WTC11 (cell line): ENCODE measurements around the gene FBXL7. TPM values are rescaled to one million over a fixed set of nuclear protein-coding genes. Genes with fewer than 3 reads are reported as not detected.

ENCODE experiments used
- ATAC-seq: fragments of 200-7000 bp; cut with Tn5 transposase; 2 replicates; pipeline ENCODE4 v1.10.0; 2021; ENCODE audit warnings: mild to moderate bottlenecking, moderate library complexity
- CTCF ChIA-PET: fragments of 300-600 bp; sonication (Branson Sonifier 250); formaldehyde crosslinking; loops from one replicate; lab custom pipeline; 2021; ENCODE audit warnings: antibody characterized with exemption; lab: Charles Lee
- POLR2A ChIA-PET: fragments of 350-600 bp; sonication (Branson Sonifier 250); formaldehyde crosslinking; loops from one replicate; lab custom pipeline; 2021; ENCODE audit warnings: antibody characterized with exemption; lab: Charles Lee
- DNase-seq: peaks from one replicate; pipeline ENCODE4 v3.0.0; 2021; ENCODE audit warnings: low spot score
- H3K27ac Mint-ChIP-seq: 2 replicates; pipeline ENCODE4 v1.8.0; 2021; ENCODE audit warnings: mixed read lengths
- H3K27me3 Mint-ChIP-seq: 2 replicates; pipeline ENCODE4 v1.8.0; 2021; ENCODE audit warnings: low read depth, mild to moderate bottlenecking, moderate library complexity, mixed read lengths
- H3K36me3 Mint-ChIP-seq: 2 replicates; pipeline ENCODE4 v1.8.0; 2021; ENCODE audit warnings: mixed read lengths
- H3K4me1 Mint-ChIP-seq: 2 replicates; pipeline ENCODE4 v1.8.0; 2022; ENCODE audit warnings: mixed read lengths
- H3K4me3 Mint-ChIP-seq: 2 replicates; pipeline ENCODE4 v1.8.0; 2021; ENCODE audit warnings: mild to moderate bottlenecking, moderate library complexity, mixed read lengths
- H3K9me3 Mint-ChIP-seq: 2 replicates; pipeline ENCODE4 v1.8.0; 2021; ENCODE audit warnings: mixed read lengths
- CBFB ChIP-seq: sonication (generic); formaldehyde crosslinking; IDR thresholded peaks from 2 replicates; pipeline ENCODE4 v1.8.1; 2022; ENCODE audit warnings: mild to moderate bottlenecking, low read depth, missing genetic modification reagents
- ELF4 ChIP-seq: sonication (generic); formaldehyde crosslinking; IDR thresholded peaks from 2 replicates; pipeline ENCODE4 v1.8.1; 2022; ENCODE audit warnings: low read depth, mild to moderate bottlenecking, moderate library complexity, missing genetic modification reagents
- EMX1 ChIP-seq: fragments of 250-450 bp; sonication (Bioruptor Pico); IDR thresholded peaks from 2 replicates; pipeline ENCODE4 v1.8.0; 2021; ENCODE audit warnings: mild to moderate bottlenecking
- FOXJ3 ChIP-seq: sonication (generic); formaldehyde crosslinking; IDR thresholded peaks from 2 replicates; pipeline ENCODE4 v1.9.0; 2021; ENCODE audit warnings: missing genetic modification reagents, mild to moderate bottlenecking, borderline replicate concordance
- GRHL2 ChIP-seq: fragments of 250-450 bp; sonication (Bioruptor Pico); IDR thresholded peaks from 2 replicates; pipeline ENCODE4 v1.8.0; 2022; ENCODE audit warnings: mild to moderate bottlenecking, moderate library complexity; ENCODE audit not compliant: insufficient replicate concordance, severe bottlenecking
- JUN ChIP-seq: sonication (generic); formaldehyde crosslinking; IDR thresholded peaks from 2 replicates; pipeline ENCODE4 v1.8.0; 2023; ENCODE audit warnings: mild to moderate bottlenecking, missing genetic modification reagents
- KAT7 ChIP-seq: sonication (generic); formaldehyde crosslinking; IDR thresholded peaks from 2 replicates; pipeline ENCODE4 v1.8.1; 2023; ENCODE audit warnings: missing genetic modification reagents, mild to moderate bottlenecking, borderline replicate concordance
- NFE2L1 ChIP-seq: sonication (generic); formaldehyde crosslinking; IDR thresholded peaks from 2 replicates; pipeline ENCODE4 v1.8.1; 2023; ENCODE audit warnings: missing genetic modification reagents
- NR3C1 ChIP-seq: sonication (generic); formaldehyde crosslinking; conservative IDR thresholded peaks from 2 replicates; pipeline ENCODE4 v1.8.1; 2023; ENCODE audit warnings: low read depth, mild to moderate bottlenecking, missing genetic modification reagents
- OVOL2 ChIP-seq: fragments of 250-450 bp; sonication (Bioruptor Pico); IDR thresholded peaks from 2 replicates; pipeline ENCODE4 v1.9.0; 2021; ENCODE audit warnings: mild to moderate bottlenecking, borderline replicate concordance
- SP1 ChIP-seq: sonication (generic); formaldehyde crosslinking; conservative IDR thresholded peaks from 2 replicates; pipeline ENCODE4 v1.8.1; 2022; ENCODE audit warnings: missing genetic modification reagents
- TEAD1 ChIP-seq: sonication (generic); formaldehyde crosslinking; IDR thresholded peaks from 2 replicates; pipeline ENCODE4 v1.8.0; 2022; ENCODE audit warnings: mild to moderate bottlenecking, missing genetic modification reagents
- ZBTB21 ChIP-seq: sonication (generic); formaldehyde crosslinking; IDR thresholded peaks from 2 replicates; pipeline ENCODE4 v1.8.1; 2023; ENCODE audit warnings: mild to moderate bottlenecking, missing genetic modification reagents, borderline replicate concordance
- total RNA-seq: library from RNA; stranded (reverse); gene quantifications from 3 replicates; pipeline ENCODE4 v1.2.3, GENCODE V29; 2021
- TF ChIP-seq, protein P1 (sequence below): sonication (generic); formaldehyde crosslinking; conservative IDR thresholded peaks from 2 replicates; pipeline ENCODE4 v1.8.1; 2022; ENCODE audit warnings: mild to moderate bottlenecking, missing genetic modification reagents
- TF ChIP-seq, protein P2 (sequence below): sonication (generic); formaldehyde crosslinking; IDR thresholded peaks from 2 replicates; pipeline ENCODE4 v1.8.1; 2023; ENCODE audit warnings: mild to moderate bottlenecking, moderate library complexity, missing genetic modification reagents
- TF ChIP-seq, protein P3 (sequence below): sonication (generic); formaldehyde crosslinking; IDR thresholded peaks from 2 replicates; pipeline ENCODE4 v1.8.1; 2023; ENCODE audit warnings: mild to moderate bottlenecking, missing genetic modification reagents, moderate library complexity
- TF ChIP-seq, protein P4 (sequence below): sonication (generic); formaldehyde crosslinking; IDR thresholded peaks from 2 replicates; pipeline ENCODE4 v1.8.1; 2022; ENCODE audit warnings: mild to moderate bottlenecking, missing genetic modification reagents, moderate library complexity, borderline replicate concordance
- TF ChIP-seq, protein P5 (sequence below): sonication (generic); formaldehyde crosslinking; IDR thresholded peaks from 2 replicates; pipeline ENCODE4 v1.8.0; 2023; ENCODE audit warnings: missing genetic modification reagents
- TF ChIP-seq, protein P6 (sequence below): sonication (generic); formaldehyde crosslinking; IDR thresholded peaks from 2 replicates; pipeline ENCODE4 v1.8.0; 2023; ENCODE audit warnings: missing genetic modification reagents, mild to moderate bottlenecking, borderline replicate concordance

The FBXL7 gene
- total RNA-seq, 1 experiment from 2014 or later, result 13.8 TPM

DNA sequence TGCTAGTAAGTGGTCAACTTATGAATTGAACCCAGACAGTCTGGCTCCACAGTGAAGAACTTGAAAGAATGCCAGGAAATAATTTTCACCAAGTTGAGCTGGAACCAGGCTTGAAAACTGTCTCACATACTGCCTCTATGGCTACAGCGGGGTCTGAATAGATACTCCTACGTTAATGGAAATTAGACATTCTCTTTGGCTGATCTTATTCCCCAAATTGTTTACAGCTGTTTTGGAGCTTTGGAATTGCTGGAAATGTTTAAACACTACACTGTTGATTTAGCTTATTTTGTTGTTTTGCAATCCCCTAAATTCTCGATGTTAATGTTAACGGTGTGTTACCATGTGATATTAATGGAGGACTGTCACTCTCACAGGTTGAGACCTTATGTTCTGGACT is 146.4 kb downstream of the FBXL7 start (continued):
- TF ChIP-seq, protein P1, sequence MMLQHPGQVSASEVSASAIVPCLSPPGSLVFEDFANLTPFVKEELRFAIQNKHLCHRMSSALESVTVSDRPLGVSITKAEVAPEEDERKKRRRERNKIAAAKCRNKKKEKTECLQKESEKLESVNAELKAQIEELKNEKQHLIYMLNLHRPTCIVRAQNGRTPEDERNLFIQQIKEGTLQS (CRISPR knock-in tag), result no peak

DNA sequence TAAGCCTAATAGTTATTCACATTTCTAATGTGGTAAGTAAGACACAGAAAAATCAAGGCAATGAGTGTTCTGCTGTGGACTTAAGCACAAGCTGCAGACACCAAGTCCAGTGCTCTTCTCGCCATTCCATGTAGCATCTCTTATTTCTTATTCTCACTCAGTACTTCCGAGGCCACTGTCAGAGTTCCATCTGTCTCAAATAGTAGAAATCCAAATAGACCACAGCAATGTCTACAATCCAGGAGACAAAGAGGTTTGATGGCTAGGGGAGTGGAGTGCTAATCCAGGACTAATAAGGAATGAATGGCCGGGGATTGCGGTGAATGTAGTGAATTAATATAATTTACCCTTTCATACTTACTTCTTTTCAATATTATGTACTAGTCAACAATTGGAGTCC is 147.3 kb downstream of the FBXL7 start:
- ChIA-PET CTCF (no interaction called here), POLR2A (no interaction called here)
- H3K27ac Mint-ChIP-seq, result no peak overlapping the region
- ATAC-seq (no peak), DNase-seq (no peak)
- no peak overlapping the region for H3K4me3 Mint-ChIP-seq
- H3K36me3 Mint-ChIP-seq, result peaks cover 12% of the 10 kb centered on the region
- no peaks in the 10 kb centered on the region; the same call in 1 of the 2 replicates for H3K27me3 Mint-ChIP-seq
- peaks cover 49% of the 10 kb centered on the region for H3K4me1 Mint-ChIP-seq
- H3K9me3 Mint-ChIP-seq, result peaks cover 16% of the 10 kb centered on the region
- TF ChIP-seq FOXJ3, result no peak
- TF ChIP-seq, protein P2, sequence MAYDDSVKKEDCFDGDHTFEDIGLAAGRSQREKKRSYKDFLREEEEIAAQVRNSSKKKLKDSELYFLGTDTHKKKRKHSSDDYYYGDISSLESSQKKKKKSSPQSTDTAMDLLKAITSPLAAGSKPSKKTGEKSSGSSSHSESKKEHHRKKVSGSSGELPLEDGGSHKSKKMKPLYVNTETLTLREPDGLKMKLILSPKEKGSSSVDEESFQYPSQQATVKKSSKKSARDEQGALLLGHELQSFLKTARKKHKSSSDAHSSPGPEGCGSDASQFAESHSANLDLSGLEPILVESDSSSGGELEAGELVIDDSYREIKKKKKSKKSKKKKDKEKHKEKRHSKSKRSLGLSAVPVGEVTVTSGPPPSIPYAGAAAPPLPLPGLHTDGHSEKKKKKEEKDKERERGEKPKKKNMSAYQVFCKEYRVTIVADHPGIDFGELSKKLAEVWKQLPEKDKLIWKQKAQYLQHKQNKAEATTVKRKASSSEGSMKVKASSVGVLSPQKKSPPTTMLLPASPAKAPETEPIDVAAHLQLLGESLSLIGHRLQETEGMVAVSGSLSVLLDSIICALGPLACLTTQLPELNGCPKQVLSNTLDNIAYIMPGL (CRISPR knock-in tag), result no peak
- TF ChIP-seq SP1 (CRISPR knock-in tag), result no peak
- TF ChIP-seq NR3C1 (CRISPR knock-in tag), result no peak
- TF ChIP-seq GRHL2, result no peak
- TF ChIP-seq OVOL2 (CRISPR knock-in tag), result no peak
- TF ChIP-seq KAT7 (CRISPR knock-in tag), result no peak
- no peak for TF ChIP-seq ZBTB21 (CRISPR knock-in tag)
- TF ChIP-seq, protein P3, sequence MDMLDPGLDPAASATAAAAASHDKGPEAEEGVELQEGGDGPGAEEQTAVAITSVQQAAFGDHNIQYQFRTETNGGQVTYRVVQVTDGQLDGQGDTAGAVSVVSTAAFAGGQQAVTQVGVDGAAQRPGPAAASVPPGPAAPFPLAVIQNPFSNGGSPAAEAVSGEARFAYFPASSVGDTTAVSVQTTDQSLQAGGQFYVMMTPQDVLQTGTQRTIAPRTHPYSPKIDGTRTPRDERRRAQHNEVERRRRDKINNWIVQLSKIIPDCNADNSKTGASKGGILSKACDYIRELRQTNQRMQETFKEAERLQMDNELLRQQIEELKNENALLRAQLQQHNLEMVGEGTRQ (CRISPR knock-in tag), result no peak
- TF ChIP-seq, protein P4, sequence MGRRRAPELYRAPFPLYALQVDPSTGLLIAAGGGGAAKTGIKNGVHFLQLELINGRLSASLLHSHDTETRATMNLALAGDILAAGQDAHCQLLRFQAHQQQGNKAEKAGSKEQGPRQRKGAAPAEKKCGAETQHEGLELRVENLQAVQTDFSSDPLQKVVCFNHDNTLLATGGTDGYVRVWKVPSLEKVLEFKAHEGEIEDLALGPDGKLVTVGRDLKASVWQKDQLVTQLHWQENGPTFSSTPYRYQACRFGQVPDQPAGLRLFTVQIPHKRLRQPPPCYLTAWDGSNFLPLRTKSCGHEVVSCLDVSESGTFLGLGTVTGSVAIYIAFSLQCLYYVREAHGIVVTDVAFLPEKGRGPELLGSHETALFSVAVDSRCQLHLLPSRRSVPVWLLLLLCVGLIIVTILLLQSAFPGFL (CRISPR knock-in tag), result no peak
- TF ChIP-seq TEAD1 (CRISPR knock-in tag), result no peak
- TF ChIP-seq, protein P5, sequence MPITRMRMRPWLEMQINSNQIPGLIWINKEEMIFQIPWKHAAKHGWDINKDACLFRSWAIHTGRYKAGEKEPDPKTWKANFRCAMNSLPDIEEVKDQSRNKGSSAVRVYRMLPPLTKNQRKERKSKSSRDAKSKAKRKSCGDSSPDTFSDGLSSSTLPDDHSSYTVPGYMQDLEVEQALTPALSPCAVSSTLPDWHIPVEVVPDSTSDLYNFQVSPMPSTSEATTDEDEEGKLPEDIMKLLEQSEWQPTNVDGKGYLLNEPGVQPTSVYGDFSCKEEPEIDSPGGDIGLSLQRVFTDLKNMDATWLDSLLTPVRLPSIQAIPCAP (CRISPR knock-in tag), result no peak
- no peak for TF ChIP-seq NFE2L1 (CRISPR knock-in tag)
- no peak for TF ChIP-seq ELF4 (CRISPR knock-in tag)
- TF ChIP-seq, protein P6, sequence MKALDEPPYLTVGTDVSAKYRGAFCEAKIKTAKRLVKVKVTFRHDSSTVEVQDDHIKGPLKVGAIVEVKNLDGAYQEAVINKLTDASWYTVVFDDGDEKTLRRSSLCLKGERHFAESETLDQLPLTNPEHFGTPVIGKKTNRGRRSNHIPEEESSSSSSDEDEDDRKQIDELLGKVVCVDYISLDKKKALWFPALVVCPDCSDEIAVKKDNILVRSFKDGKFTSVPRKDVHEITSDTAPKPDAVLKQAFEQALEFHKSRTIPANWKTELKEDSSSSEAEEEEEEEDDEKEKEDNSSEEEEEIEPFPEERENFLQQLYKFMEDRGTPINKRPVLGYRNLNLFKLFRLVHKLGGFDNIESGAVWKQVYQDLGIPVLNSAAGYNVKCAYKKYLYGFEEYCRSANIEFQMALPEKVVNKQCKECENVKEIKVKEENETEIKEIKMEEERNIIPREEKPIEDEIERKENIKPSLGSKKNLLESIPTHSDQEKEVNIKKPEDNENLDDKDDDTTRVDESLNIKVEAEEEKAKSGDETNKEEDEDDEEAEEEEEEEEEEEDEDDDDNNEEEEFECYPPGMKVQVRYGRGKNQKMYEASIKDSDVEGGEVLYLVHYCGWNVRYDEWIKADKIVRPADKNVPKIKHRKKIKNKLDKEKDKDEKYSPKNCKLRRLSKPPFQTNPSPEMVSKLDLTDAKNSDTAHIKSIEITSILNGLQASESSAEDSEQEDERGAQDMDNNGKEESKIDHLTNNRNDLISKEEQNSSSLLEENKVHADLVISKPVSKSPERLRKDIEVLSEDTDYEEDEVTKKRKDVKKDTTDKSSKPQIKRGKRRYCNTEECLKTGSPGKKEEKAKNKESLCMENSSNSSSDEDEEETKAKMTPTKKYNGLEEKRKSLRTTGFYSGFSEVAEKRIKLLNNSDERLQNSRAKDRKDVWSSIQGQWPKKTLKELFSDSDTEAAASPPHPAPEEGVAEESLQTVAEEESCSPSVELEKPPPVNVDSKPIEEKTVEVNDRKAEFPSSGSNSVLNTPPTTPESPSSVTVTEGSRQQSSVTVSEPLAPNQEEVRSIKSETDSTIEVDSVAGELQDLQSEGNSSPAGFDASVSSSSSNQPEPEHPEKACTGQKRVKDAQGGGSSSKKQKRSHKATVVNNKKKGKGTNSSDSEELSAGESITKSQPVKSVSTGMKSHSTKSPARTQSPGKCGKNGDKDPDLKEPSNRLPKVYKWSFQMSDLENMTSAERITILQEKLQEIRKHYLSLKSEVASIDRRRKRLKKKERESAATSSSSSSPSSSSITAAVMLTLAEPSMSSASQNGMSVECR, result no peak
- no peak for TF ChIP-seq EMX1 (CRISPR knock-in tag)
- TF ChIP-seq CBFB (CRISPR knock-in tag), result no peak
- no peak for TF ChIP-seq JUN (CRISPR knock-in tag)
